GM12891 (cell line): Measurements from ENCODE around the gene ADCY3.

Source experiments
- DNase-seq: peaks from one replicate; pipeline ENCODE4 v3.0.0; 2011; ENCODE audit warnings: low spot score; ENCODE audit not compliant: insufficient read length
- FAIRE-seq: peaks from 2 replicates; lab custom pipeline; 2011; peaks lifted over from hg19 to GRCh38; lab: Jason Lieb, UNC
- PAX5 ChIP-seq: IDR thresholded peaks from 2 replicates; pipeline ENCODE4 v1.6.1; 2011; ENCODE audit warnings: low read length, moderate library complexity, mild to moderate bottlenecking; ENCODE audit not compliant: insufficient read depth, severe bottlenecking
- POLR2A ChIP-seq: IDR thresholded peaks from 2 replicates; pipeline ENCODE4 v1.6.1; 2011; ENCODE audit warnings: low read depth, low read length, control low read depth
- POLR2AphosphoS5 ChIP-seq: IDR thresholded peaks from 2 replicates; pipeline ENCODE4 v1.6.1; 2011; ENCODE audit warnings: low read depth, low read length, control low read depth
- POU2F2 ChIP-seq: IDR thresholded peaks from 2 replicates; pipeline ENCODE4 v1.6.1; 2011; ENCODE audit warnings: low read depth, mild to moderate bottlenecking, control low read depth, low read length, moderate library complexity
- SPI1 ChIP-seq: IDR thresholded peaks from 2 replicates; pipeline ENCODE4 v1.6.1; 2011; ENCODE audit warnings: low read depth, low read length, control low read depth
- TAF1 ChIP-seq: IDR thresholded peaks from 2 replicates; pipeline ENCODE4 v1.6.1; 2011; ENCODE audit warnings: low read depth, low read length, control low read depth

The ADCY3 gene

GRCh38 chr2:24791452-24791851, 128.6 kb downstream of the ADCY3 start:
- TF ChIP-seq POU2F2 (no peak), POLR2A (no peak), SPI1 (no peak)
- DNase-seq: no peak
- FAIRE-seq: no peak

GRCh38 chr2:24788816-24789215, 131.2 kb downstream of the ADCY3 start:
- no peak for FAIRE-seq
- DNase-seq: no peak
- TF ChIP-seq TAF1 (no peak), SPI1 (no peak), POLR2A (no peak), POLR2AphosphoS5 (no peak), POU2F2 (no peak), PAX5 (no peak)

DNA sequence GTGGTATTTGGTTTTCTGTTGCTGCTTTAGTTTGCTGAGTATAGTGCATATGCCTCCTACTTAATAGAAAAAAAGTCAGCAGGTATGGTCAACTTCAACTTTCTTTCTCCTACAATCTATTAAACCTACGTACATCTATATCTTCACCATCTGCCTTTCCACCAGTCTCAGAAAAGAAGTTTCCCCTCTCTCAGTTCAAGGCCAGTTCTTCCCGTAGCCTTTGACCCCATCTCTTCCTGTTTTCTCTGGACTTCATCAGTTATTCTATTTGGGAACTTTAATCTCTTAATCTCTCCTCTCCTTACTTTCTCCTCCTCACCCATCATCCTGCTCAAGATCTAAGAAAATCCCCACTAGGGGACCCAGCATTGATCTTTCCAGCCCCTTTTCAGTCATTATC, 132.5 kb downstream of the ADCY3 start:
- DNase-seq (no peak), FAIRE-seq (no peak)
- TF ChIP-seq TAF1: no peak
- TF ChIP-seq SPI1: no peak
- TF ChIP-seq PAX5: no peak
- TF ChIP-seq POLR2AphosphoS5: no peak
- no peak for TF ChIP-seq POLR2A
- no peak for TF ChIP-seq POU2F2

DNA sequence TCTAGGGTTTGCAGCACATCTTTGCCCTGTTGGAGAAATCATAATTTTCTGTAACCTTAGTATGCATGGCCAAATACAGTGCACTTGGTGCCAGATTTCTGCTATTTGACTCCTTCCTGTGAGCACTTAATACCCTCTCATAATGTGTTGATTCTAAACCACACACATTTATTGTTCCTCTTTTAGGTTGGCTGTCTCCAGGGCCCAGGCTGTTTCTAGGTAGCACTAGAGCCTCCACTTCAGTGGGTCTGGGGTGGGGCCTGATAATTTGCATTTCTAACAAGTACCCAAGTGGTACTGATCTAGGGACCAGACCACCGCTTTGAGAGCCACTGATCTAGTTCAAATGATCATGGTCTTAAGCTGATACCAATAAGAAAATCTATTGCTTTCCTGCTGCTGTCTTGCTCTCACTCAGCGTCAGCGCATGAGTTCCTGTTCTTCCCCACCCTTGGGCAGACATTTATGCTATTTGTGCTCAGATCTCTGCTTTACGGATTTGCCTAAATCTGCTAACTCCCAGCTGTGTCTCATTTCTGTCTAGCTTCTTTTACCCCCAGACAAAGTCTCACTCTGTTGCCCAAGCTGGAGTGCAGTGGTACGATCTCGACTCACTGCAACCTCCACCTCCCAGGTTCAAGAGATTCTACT, 134.2 kb downstream of the ADCY3 start:
- peak; percentile 43 for DNase-seq
- peak; percentile 77 for FAIRE-seq
- TF ChIP-seq SPI1 (no peak), POLR2AphosphoS5 (no peak), TAF1 (no peak), POLR2A (no peak), PAX5 (no peak), POU2F2 (no peak)

- FAIRE-seq (no peak), DNase-seq (no peak)
- TF ChIP-seq PAX5 (no peak), POU2F2 (no peak), POLR2AphosphoS5 (no peak), POLR2A (no peak), TAF1 (no peak), SPI1 (no peak)
These were observed 136.4 kb downstream of the ADCY3 start for GRCh38 chr2:24783641-24784040.

GRCh38 chr2:24779116-24779515, 140.9 kb downstream of the ADCY3 start:
- DNase-seq (no peak), FAIRE-seq (no peak)
- TF ChIP-seq TAF1 (no peak), POU2F2 (no peak), SPI1 (no peak), POLR2AphosphoS5 (no peak), PAX5 (no peak), POLR2A (no peak)

DNA sequence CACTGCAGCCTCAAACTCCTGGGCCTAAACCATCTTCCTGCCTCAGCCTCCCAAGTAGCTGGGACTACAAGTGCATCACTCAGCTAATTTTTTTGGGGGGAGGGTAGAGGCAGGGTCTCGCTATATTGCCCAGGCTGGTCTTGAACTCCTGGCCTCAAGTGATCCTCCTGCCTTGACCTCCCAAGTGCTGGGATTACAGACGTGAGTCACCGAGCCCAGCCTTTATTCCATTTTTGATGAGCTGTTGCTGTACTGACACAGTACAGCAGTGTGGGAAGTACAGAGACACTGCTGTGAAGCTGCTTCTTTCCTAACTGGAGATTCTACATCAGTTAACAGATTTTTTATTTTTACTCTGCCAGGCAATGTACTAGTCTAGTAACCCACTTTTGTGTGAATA, 145.7 kb downstream of the ADCY3 start:
- no peak for DNase-seq
- no peak for FAIRE-seq
- TF ChIP-seq POLR2A: no peak

- FAIRE-seq (no peak), DNase-seq (no peak)
- no peak for TF ChIP-seq POU2F2
- TF ChIP-seq POLR2AphosphoS5: no peak
- TF ChIP-seq TAF1: no peak
- no peak for TF ChIP-seq SPI1
- TF ChIP-seq POLR2A: no peak
- TF ChIP-seq PAX5: no peak
These were observed 148.1 kb downstream of the ADCY3 start for GRCh38 chr2:24771764-24772586.

DNA sequence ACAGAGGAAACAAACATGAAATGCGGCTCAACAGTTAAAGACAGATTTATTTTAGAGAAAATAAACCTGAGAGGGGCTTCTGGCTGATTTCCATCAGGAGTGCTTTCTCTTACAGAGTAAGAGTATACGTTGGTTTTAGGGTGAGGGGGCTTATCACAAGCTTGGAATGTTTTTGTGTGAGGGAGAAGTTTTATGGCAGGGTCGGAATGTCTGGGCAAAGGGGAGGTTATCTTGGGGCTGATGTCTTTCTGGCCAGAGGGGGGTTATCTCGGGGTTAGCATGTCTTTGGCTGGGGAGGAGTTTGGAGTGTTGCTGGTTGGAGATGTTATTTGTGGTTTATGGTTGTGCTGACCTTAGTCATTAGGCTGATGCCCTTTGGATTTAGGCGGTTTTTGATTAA, 149.0 kb downstream of the ADCY3 start:
- TF ChIP-seq SPI1: no peak
- no peak for TF ChIP-seq POLR2A
- no peak for TF ChIP-seq POLR2AphosphoS5
- no peak for TF ChIP-seq TAF1
- TF ChIP-seq PAX5: no peak
- no peak for TF ChIP-seq POU2F2
- DNase-seq: no peak
- FAIRE-seq: no peak
